Stimulated activated CD4-positive, alpha-beta T cell treated with anti-CD3 and anti-CD28 coated beads, Interleukin-2, amount 100 ng/mL, for 48 hours (primary cell): ENCODE measurements around the gene ADGRL3.
"Not testable (repeated sequence)": the region's sequence is repeated elsewhere in the genome, so short reads cannot be mapped to it uniquely, and the experiment has no call there.

Experiments used
- DNase-seq, 2 donors: peaks; one replicate each; pipeline ENCODE4 v3.0.0-alpha.2; 2020

ADGRL3 gene

GRCh38 chr4:61559396-61559795 is 359.3 kb downstream of the ADGRL3 start:
- DNase-seq: no peak

- DNase-seq: no peak
These were observed 360.9 kb downstream of the ADGRL3 start for GRCh38 chr4:61561028-61561427.

- DNase-seq: no peak
These were observed 371.8 kb downstream of the ADGRL3 start for GRCh38 chr4:61571761-61572559.

DNA sequence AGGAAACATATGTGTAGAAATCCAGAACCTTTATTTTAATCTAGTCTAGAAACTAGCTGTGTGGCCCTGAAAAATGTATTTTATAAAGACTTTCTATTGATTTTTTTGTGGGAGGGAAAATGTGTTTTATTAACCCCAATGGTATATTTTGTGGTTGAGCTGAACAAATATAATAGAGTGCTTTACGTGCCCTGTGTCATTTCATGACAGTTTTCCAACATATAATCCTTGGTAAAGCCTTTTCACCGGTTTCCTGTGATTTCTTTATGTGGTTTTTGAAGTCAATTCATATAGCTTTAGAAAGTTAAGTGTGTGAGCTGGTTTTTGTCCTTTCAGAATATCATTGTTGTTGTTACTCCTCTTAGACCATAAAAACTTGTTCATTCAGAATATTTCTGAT is 375.7 kb downstream of the ADGRL3 start:
- DNase-seq: no peak

DNA sequence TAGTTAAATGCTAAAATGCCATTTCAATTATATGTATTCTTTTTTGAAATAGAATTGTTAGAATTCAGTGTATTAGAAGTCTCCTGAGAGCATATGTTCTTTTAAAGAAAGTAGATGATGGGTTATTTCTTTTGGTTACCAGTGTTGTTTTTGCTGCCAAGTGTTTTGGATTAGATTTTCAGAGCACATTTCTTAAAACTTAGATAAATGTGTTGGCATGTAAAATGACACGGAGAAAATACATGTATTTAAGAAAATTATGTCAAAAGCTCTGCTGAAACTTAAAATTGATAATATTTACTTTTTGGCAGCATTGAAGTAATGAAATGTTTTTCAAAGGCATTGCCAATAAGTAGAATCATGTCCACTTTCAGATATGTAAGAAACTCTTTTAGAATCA is 379.7 kb downstream of the ADGRL3 start:
- DNase-seq: no peak

DNA sequence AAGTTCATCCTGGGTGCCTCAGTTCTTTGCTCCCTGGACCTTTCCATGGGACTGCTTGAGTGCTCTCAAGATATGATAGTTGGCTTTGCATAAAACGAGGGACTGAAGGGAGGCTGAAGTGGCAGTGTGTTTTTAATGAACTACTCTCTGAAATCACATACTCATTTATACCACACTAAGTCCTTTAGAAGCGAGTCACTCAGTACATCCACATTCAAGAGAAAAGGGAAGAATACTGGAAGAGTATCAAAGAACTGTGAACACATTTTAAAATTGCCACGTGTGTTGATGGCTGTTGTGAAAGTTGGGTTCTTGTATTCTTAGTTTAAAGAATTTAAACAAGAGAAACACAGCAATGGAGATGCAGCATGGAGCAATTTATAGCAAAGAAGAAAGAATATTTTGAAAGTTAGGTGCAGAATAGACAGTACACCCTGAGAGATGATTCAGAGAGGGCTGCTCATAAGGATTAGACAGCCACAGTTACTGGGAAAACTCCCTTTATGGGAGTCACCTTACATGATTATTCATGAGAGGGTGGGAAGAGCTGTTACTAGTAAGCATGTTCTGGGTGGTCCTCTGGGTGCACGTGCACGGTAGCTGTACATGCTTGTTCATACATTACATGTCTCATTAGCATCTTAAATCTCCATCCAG is 380.7 kb downstream of the ADGRL3 start:
- no peak for DNase-seq

DNA sequence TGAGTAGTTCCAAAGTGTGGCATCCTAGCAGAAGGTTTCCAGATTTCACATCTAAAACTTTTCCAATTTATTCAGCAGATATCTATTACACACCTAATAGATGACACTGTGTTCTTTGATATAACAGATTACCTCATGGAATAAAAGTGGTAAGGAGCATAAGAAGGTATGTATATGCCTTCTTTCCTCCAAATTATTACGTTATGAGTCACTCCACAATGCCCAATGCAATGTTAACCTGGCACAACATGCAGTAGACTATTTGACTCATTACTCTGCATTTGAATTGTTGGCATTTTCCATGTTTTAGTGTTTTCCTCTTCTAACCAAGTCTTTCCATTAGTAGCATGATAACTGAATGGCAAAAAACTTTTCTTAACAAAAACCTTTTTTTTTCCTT is 383.6 kb downstream of the ADGRL3 start:
- DNase-seq: no peak

DNA sequence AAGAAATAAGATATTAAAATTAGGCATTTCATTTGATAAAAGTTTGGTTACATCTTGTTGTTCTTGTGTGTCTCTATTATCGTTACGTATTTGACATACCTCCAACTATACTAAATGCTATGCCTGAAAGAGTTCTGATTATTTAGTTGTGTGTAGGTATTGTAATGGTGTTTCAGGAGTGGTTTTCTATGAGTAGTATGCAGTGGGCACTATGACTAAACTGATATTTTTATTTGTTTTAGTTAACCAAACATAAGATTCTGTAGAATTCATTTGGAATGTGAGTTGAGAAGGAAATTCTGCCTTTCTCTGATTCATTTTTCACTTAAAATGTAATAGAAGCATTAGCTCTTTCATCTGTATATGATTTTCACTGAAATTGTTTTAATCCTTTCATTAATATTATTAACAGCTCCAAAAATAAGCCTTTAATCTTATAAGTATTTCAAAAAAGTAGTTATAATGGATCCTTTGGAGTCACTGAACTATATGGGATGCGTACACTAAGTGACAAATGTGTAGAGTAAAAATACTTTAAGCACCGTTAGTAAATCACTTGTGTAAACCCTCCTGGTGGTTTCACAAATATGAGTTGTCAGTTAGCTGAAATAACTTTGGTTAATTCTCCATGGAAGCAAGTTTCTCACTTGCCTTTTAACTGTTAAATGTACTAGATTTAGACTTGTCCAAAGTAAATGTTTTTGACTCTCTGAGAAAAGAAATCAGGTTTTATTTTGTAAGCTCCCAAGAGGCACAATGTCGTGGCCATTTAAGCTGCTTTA is 388.7 kb downstream of the ADGRL3 start:
- no peak for DNase-seq

- DNase-seq: no peak
These were observed 390.8 kb downstream of the ADGRL3 start for GRCh38 chr4:61590881-61591280.

GRCh38 chr4:61596606-61597340 is 396.6 kb downstream of the ADGRL3 start:
- DNase-seq: no peak

GRCh38 chr4:61603086-61603485 is 403.0 kb downstream of the ADGRL3 start:
- no peak for DNase-seq

DNA sequence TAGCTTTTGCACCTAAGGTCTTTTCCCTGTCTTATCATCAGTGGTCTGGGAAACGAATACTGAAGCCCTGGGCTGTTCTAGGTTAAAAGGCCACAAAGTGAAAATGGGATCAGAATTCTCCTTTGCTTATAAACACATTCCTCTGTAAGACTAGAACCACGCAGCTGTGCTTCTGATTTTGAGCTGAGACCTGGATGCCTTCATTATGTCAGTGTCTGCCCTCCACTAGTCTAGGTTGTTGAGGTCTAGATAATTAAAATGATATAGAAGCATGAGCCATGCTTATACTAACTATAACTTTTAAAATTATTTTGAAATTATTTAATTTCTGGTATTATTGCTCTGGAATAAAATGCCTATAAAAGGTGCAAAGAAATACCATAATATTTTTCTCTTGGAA is 403.9 kb downstream of the ADGRL3 start:
- DNase-seq: no peak

GRCh38 chr4:61605984-61606383 is 405.9 kb downstream of the ADGRL3 start:
- DNase-seq: no peak

GRCh38 chr4:61614231-61614630 is 414.1 kb downstream of the ADGRL3 start:
- DNase-seq: no peak

DNA sequence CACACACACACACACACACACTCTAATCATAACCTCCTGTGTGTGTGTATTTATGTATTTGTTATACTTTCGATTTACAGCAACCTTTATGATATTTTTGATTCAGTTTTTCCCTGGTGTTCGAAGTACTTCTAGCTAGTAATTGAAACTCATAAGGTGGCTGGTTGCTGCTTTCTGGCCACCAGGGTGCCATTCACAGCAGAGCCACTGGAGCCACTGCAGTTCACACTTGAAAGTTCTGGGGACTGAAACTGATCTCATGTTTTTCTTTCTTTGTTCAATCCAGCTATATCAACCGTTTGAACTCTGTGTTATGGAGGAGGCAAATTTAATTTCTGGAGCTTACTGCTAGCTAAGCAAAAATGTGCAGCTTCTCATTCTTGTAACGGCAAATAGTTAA is 419.4 kb downstream of the ADGRL3 start:
- DNase-seq: no peak

DNA sequence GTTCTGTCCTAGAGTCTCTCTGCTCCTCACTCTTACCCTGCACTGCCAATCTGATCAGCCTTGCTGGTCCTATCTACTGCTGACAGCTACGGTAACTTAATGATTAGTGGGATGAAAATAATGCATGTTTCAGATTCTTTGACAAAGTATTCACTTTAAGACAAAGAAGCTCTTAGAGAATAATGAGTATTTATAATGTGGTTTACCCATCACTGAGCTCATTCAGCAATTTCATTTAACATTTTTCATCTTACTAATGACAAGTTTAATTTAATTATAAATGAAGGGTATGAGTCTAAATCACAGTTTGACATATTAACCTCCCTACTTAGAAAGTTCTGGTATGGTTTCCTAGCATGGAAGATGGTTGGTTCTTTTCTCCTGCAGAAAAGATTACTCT is 428.2 kb downstream of the ADGRL3 start:
- no peak for DNase-seq

- no peak for DNase-seq
These were observed 428.6 kb downstream of the ADGRL3 start for GRCh38 chr4:61628727-61629126.

- DNase-seq: no peak
These were observed 430.4 kb downstream of the ADGRL3 start for GRCh38 chr4:61630548-61630947.

DNA sequence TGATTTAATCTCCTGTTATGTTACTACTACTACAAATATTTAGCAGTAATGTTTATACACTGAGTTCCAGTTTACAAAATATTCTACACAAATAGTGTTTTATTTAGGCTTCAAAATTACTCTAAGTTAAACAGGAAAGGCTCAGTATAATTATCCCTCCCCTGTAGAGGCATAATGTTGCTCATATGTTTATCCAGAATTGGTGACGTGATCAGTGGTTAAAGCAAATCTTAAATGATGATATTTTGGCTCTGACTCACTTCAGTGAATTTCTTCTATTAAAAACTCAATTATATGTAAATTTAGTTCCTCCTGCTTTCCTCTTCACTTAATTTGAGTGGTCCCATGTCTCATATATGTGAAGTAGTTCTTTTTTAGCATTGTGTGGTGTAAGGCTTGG is 438.5 kb downstream of the ADGRL3 start:
- no peak for DNase-seq

GRCh38 chr4:61646746-61647350 is 446.7 kb downstream of the ADGRL3 start:
- not testable (repeated sequence) for DNase-seq

GRCh38 chr4:61648264-61648663 is 448.1 kb downstream of the ADGRL3 start:
- no peak for DNase-seq

- DNase-seq: no peak
These were observed 456.9 kb downstream of the ADGRL3 start for GRCh38 chr4:61657016-61657415.

DNA sequence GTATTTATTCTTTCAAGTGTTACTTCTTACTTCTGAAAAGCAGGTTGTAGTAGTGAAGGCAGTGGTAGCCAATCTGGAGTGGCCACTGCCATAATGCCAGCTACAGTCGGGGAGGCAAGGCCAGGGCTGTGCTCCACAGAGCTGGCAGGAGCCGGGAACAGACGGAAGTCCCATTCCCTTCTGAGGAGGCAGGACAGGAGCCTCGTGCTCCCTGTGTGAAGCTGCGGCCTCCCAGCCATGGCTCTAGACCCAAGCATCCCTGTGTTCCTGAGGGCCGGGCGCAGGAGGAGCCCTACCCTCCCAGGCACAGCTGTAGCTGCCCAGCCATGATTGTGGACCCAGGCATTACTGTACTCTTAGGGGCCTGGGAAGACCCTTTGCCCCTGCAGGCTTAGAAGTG is 461.8 kb downstream of the ADGRL3 start:
- no peak for DNase-seq
